ENCODE data around the gene CDC25B. TPM values are rescaled to one million over a fixed set of nuclear protein-coding genes. Genes with fewer than 3 reads are reported as not detected.

CDC25B gene
- total RNA-seq, 1 donor, result 23.5 TPM

- Histone ChIP-seq H3K4me2 (ENCODE audit: insufficient read depth, low read length) (peak within 1 kb of the TSS; percentile 95), H3K27me3 (ENCODE audit: insufficient read depth, low read length) (no peaks in the 10 kb centered on the region), H3K27ac (ENCODE audit: low read depth, low read length) (peak within 1 kb of the TSS; percentile 83), H3K79me2 (ENCODE audit: insufficient read depth, low read length) (peaks cover 24% of the 10 kb centered on the region), H3K9me3 (ENCODE audit: low read depth, low read length) (no peaks in the 10 kb centered on the region), H3K4me3 (ENCODE audit: insufficient read depth, low read length) (peak within 1 kb of the TSS; percentile 88), H3K4me1 (ENCODE audit: insufficient read depth, low read length) (peaks cover 34% of the 10 kb centered on the region), H2AFZ (ENCODE audit: low read length) (peak within 1 kb of the TSS; percentile 94), H4K20me1 (ENCODE audit: insufficient read depth, low read length) (no peaks in the 10 kb centered on the region), H3K36me3 (ENCODE audit: insufficient read depth, low read length) (no peaks in the 10 kb centered on the region)
- DNase-seq (ENCODE audit: insufficient read length, low spot score, missing footprints), result peak; percentile 100
- TF ChIP-seq CTCF (IDR thresholded peaks at IDR 0.05; ENCODE audit: extremely low read depth, low read depth, low read length), result no peak
Observed at GRCh38 chr20:3767427-3768341, 28.4 kb upstream of the CDC25B start, which contains the start of gene ADISSP. Gene ADISSP (minus strand): TSS chr20:3767753. CDS start chr20:3760100, 7,653 bp downstream.

GRCh38 chr20:3768342-3769130 is 27.6 kb upstream of the CDC25B start:
- no peaks in the 10 kb centered on the region for H3K36me3 ChIP-seq (ENCODE audit: insufficient read depth, low read length)
- H2AFZ ChIP-seq (ENCODE audit: low read length), result peak overlapping the region; percentile 94
- DNase-seq (ENCODE audit: insufficient read length, low spot score, missing footprints), result peak; percentile 94
- no peaks in the 10 kb centered on the region for H3K27me3 ChIP-seq (ENCODE audit: insufficient read depth, low read length)
- TF ChIP-seq CTCF (IDR thresholded peaks at IDR 0.05; ENCODE audit: extremely low read depth, low read depth, low read length), result peak; percentile 33
- H3K4me3 ChIP-seq (ENCODE audit: insufficient read depth, low read length), result peak overlapping the region; percentile 88
- peaks cover 23% of the 10 kb centered on the region for H3K79me2 ChIP-seq (ENCODE audit: insufficient read depth, low read length)
- H3K27ac ChIP-seq (ENCODE audit: low read depth, low read length), result peak overlapping the region; percentile 83
- H3K4me1 ChIP-seq (ENCODE audit: insufficient read depth, low read length), result peaks cover 34% of the 10 kb centered on the region
- H3K9me3 ChIP-seq (ENCODE audit: low read depth, low read length), result no peaks in the 10 kb centered on the region
- no peaks in the 10 kb centered on the region for H4K20me1 ChIP-seq (ENCODE audit: insufficient read depth, low read length)
- H3K4me2 ChIP-seq (ENCODE audit: insufficient read depth, low read length), result peak overlapping the region; percentile 95

GRCh38 chr20:3771552-3772058 is 24.5 kb upstream of the CDC25B start:
- H3K4me3 ChIP-seq (ENCODE audit: insufficient read depth, low read length), result no peak overlapping the region
- H3K27ac ChIP-seq (ENCODE audit: low read depth, low read length), result no peak overlapping the region
- H3K9me3 ChIP-seq (ENCODE audit: low read depth, low read length), result no peaks in the 10 kb centered on the region
- DNase-seq (ENCODE audit: insufficient read length, low spot score, missing footprints), result no peak
- H2AFZ ChIP-seq (ENCODE audit: low read length), result no peak overlapping the region
- H4K20me1 ChIP-seq (ENCODE audit: insufficient read depth, low read length), result no peaks in the 10 kb centered on the region
- no peaks in the 10 kb centered on the region for H3K27me3 ChIP-seq (ENCODE audit: insufficient read depth, low read length)
- no peak for TF ChIP-seq CTCF (IDR thresholded peaks at IDR 0.05; ENCODE audit: extremely low read depth, low read depth, low read length)
- H3K36me3 ChIP-seq (ENCODE audit: insufficient read depth, low read length), result no peaks in the 10 kb centered on the region
- peaks cover 30% of the 10 kb centered on the region for H3K4me1 ChIP-seq (ENCODE audit: insufficient read depth, low read length)
- H3K4me2 ChIP-seq (ENCODE audit: insufficient read depth, low read length), result no peak overlapping the region
- peaks cover 9% of the 10 kb centered on the region for H3K79me2 ChIP-seq (ENCODE audit: insufficient read depth, low read length)

All from osteoblast (primary cell).